H9 (cell line): ENCODE results near the gene BCL11B. TPM values are rescaled to one million over a fixed set of nuclear protein-coding genes. Genes with fewer than 3 reads are reported as not detected.

ENCODE experiments used
- DNase-seq: peaks from one replicate; pipeline ENCODE4 v3.0.0-alpha.2; 2017
- H2AFZ ChIP-seq: one replicate; pipeline ENCODE4 v1.6.1; 2013; ENCODE audit warnings: mild to moderate bottlenecking, low read length, control low read depth, moderate library complexity
- H2AK5ac ChIP-seq: 2 replicates; pipeline ENCODE4 v1.6.1; 2013; ENCODE audit warnings: low read length, control low read depth, mixed read lengths; ENCODE audit not compliant: insufficient read length
- H2BK120ac ChIP-seq: one replicate; pipeline ENCODE4 v1.6.1; 2013; ENCODE audit warnings: low read depth, mild to moderate bottlenecking, low read length, control low read depth, inconsistent platforms; ENCODE audit not compliant: poor library complexity, severe bottlenecking
- H2BK12ac ChIP-seq: 2 replicates; pipeline ENCODE4 v1.6.1; 2013; ENCODE audit warnings: low read length, control low read depth, mixed read lengths, low read depth; ENCODE audit not compliant: insufficient read length
- H2BK15ac ChIP-seq: 2 replicates; pipeline ENCODE4 v1.6.1; 2013; ENCODE audit warnings: low read depth, low read length, control low read depth
- H2BK20ac ChIP-seq: one replicate; pipeline ENCODE4 v1.6.1; 2013; ENCODE audit warnings: low read depth, mild to moderate bottlenecking, low read length, control low read depth, inconsistent platforms; ENCODE audit not compliant: poor library complexity, severe bottlenecking
- H2BK5ac ChIP-seq: 2 replicates; pipeline ENCODE4 v1.6.1; 2013; ENCODE audit warnings: low read length, control low read depth, mixed read lengths; ENCODE audit not compliant: insufficient read length
- H3K14ac ChIP-seq: 2 replicates; pipeline ENCODE4 v1.6.1; 2013; ENCODE audit warnings: low read length, control low read depth; ENCODE audit not compliant: insufficient read depth
- H3K18ac ChIP-seq: 2 replicates; pipeline ENCODE4 v1.6.1; 2013; ENCODE audit warnings: low read depth, mild to moderate bottlenecking, mixed read lengths, low read length, control low read depth; ENCODE audit not compliant: insufficient read length
- H3K23ac ChIP-seq: 2 replicates; pipeline ENCODE4 v1.6.1; 2013; ENCODE audit warnings: low read length, control low read depth, mixed read lengths, low read depth; ENCODE audit not compliant: insufficient read length
- H3K23me2 ChIP-seq: 2 replicates; pipeline ENCODE4 v1.6.1; 2013; ENCODE audit warnings: low read depth, mild to moderate bottlenecking, mixed read lengths, low read length, control low read depth; ENCODE audit not compliant: insufficient read length, poor library complexity, severe bottlenecking
- H3K27ac ChIP-seq: 2 replicates; pipeline ENCODE4 v1.5.1; 2013; ENCODE audit warnings: low read length, control low read depth, mixed read lengths, low read depth; ENCODE audit not compliant: insufficient read length
- H3K27me3 ChIP-seq: 2 replicates; pipeline ENCODE4 v1.6.1; 2013; ENCODE audit warnings: low read length, control low read depth, inconsistent platforms; ENCODE audit not compliant: insufficient read depth
- H3K4ac ChIP-seq: 2 replicates; pipeline ENCODE4 v1.6.1; 2013; ENCODE audit warnings: low read depth, mild to moderate bottlenecking, control low read depth, inconsistent platforms, low read length, moderate library complexity
- H3K4me1 ChIP-seq: 2 replicates; pipeline ENCODE4 v1.6.1; 2013; ENCODE audit warnings: low read length, control low read depth, inconsistent platforms; ENCODE audit not compliant: insufficient read depth
- H3K4me2 ChIP-seq: 2 replicates; pipeline ENCODE4 v1.6.1; 2013; ENCODE audit warnings: low read length, control low read depth, mixed read lengths; ENCODE audit not compliant: insufficient read length, insufficient read depth
- H3K56ac ChIP-seq: 2 replicates; pipeline ENCODE4 v1.6.1; 2013; ENCODE audit warnings: low read depth, mild to moderate bottlenecking, mixed read lengths, low read length, control low read depth; ENCODE audit not compliant: insufficient read length
- H3K79me1 ChIP-seq: 2 replicates; pipeline ENCODE4 v1.6.1; 2013; ENCODE audit warnings: low read depth, mild to moderate bottlenecking, moderate library complexity, low read length, control low read depth, inconsistent platforms; ENCODE audit not compliant: insufficient read depth, poor library complexity, severe bottlenecking
- H3K79me2 ChIP-seq: 2 replicates; pipeline ENCODE4 v1.6.1; 2013; ENCODE audit warnings: low read length, control low read depth, inconsistent platforms; ENCODE audit not compliant: insufficient read depth
- H3K9ac ChIP-seq: 2 replicates; pipeline ENCODE4 v1.6.1; 2013; ENCODE audit warnings: low read length, control low read depth, mixed read lengths; ENCODE audit not compliant: insufficient read length; ENCODE audit errors: extremely low read depth
- H3K9me3 ChIP-seq: one replicate; pipeline ENCODE4 v1.6.1; 2013; ENCODE audit warnings: low read depth, low read length, inconsistent platforms; ENCODE audit not compliant: control insufficient read depth
- H3T11ph ChIP-seq: one replicate; pipeline ENCODE4 v1.6.1; 2013; ENCODE audit warnings: mild to moderate bottlenecking, low read length, control low read depth, inconsistent platforms
- H4K20me1 ChIP-seq: one replicate; pipeline ENCODE4 v1.6.1; 2013; ENCODE audit not compliant: control insufficient read depth, insufficient read length, insufficient read depth
- H4K5ac ChIP-seq: 2 replicates; pipeline ENCODE4 v1.6.1; 2013; ENCODE audit warnings: low read depth, mild to moderate bottlenecking, mixed read lengths, low read length, control low read depth; ENCODE audit not compliant: insufficient read length
- H4K8ac ChIP-seq: replicated peaks from 2 replicates; pipeline ENCODE4 v1.6.1; 2013; ENCODE audit warnings: low read length, control low read depth, mixed read lengths, low read depth; ENCODE audit not compliant: insufficient read length
- H4K91ac ChIP-seq: 2 replicates; pipeline ENCODE4 v1.6.1; 2013; ENCODE audit warnings: low read depth, mild to moderate bottlenecking, moderate library complexity, mixed read lengths, low read length, control low read depth; ENCODE audit not compliant: insufficient read length
- H3K27ac Mint-ChIP-seq, 3 experiments: 2 replicates in 2 of 3; 3 replicates in 1 of 3; pipeline ENCODE4 v1.8.0; 2020 to 2021; ENCODE audit warnings: mixed read lengths in 3 of 3, mild to moderate bottlenecking in 1 of 3, moderate library complexity in 1 of 3
- H3K27me3 Mint-ChIP-seq: 2 replicates; pipeline ENCODE4 v1.8.0; 2021; ENCODE audit warnings: low read depth, mild to moderate bottlenecking, moderate library complexity, mixed read lengths
- H3K36me3 Mint-ChIP-seq, 3 experiments: 2 replicates in 2 of 3; 3 replicates in 1 of 3; pipeline ENCODE4 v1.8.0; 2020 to 2021; ENCODE audit warnings: low read depth in 3 of 3, mixed read lengths in 3 of 3; ENCODE audit not compliant: insufficient read depth in 1 of 3
- H3K4me1 Mint-ChIP-seq, 2 experiments: 2 replicates each; pipeline ENCODE4 v1.8.0; 2020; ENCODE audit warnings: mixed read lengths in 2 of 2
- H3K4me3 Mint-ChIP-seq, 2 experiments: 2 replicates in 1 of 2; 3 replicates in 1 of 2; pipeline ENCODE4 v1.8.0; 2020 to 2021; ENCODE audit warnings: mild to moderate bottlenecking in 2 of 2, mixed read lengths in 2 of 2, moderate library complexity in 1 of 2
- H3K9me3 Mint-ChIP-seq, 2 experiments: 2 replicates in 1 of 2; 3 replicates in 1 of 2; pipeline ENCODE4 v1.8.0; 2020; ENCODE audit warnings: mild to moderate bottlenecking in 2 of 2, mixed read lengths in 2 of 2, moderate library complexity in 1 of 2
- WGBS: extraction: QIAGEN DNeasy Blood & Tissue Kit; methylation state at CpG from one replicate; pipeline ENCODE4 v1.1.7; 2013; ENCODE audit warnings: missing lambda C conversion rate, low lambda C conversion rate, mixed read lengths; ENCODE audit not compliant: insufficient read length; ENCODE audit errors: extremely low coverage; 5-methylcytosine and 5-hydroxymethylcytosine counted together
- total RNA-seq: library from RNA; stranded (reverse); gene quantifications from 2 replicates; pipeline ENCODE4 v1.2.1, GENCODE V29; 2021
- TF ChIP-seq, protein P1 (sequence below): fragments of 200-600 bp; sonication (generic); conservative IDR thresholded peaks from 3 replicates; pipeline ENCODE4 v1.8.0; 2021; ENCODE audit warnings: antibody characterized with exemption, mild to moderate bottlenecking

The BCL11B gene
- total RNA-seq, 1 experiment from 2014 or later, result 4.9 TPM

DNA sequence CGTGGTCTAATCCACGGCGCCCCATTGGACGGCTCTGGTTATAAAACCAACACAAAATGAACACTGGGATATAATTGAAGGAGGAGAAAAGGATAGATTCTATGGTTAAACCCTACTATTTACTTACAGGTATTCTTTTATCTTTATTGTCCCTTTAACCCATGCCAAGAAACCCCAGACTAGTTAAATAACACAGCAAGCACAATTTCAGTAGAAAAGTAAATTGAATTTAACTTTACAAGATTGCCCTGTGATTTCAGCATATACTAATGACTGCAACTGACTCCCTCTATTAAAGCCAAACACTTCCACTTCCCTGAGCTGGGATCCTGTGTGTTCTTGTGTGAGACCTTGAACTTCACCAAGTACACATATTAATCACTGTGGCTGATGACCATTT, 45.3 kb downstream of the BCL11B start:
- H3K27me3 ChIP-seq, result no peaks in the 10 kb centered on the region
- no peak overlapping the region for H2BK12ac ChIP-seq
- Mint-ChIP-seq H3K27me3 (no peaks in the 10 kb centered on the region), H3K4me1 (peaks cover 19 to 25% of the 10 kb centered on the region in 2 experiments), H3K27ac (no peak overlapping the region), H3K36me3 (peaks cover 4 to 8% (median 5%) of the 10 kb centered on the region in 3 experiments; a peak in 5 of 7 replicates), H3K4me3 (no peak overlapping the region), H3K9me3 (no peaks in the 10 kb centered on the region)
- H3K23ac ChIP-seq, result no peak overlapping the region
- no peak overlapping the region for H3K18ac ChIP-seq
- H3K79me1 ChIP-seq, result peaks cover 4% of the 10 kb centered on the region
- no peak overlapping the region for H2AK5ac ChIP-seq
- no peak overlapping the region for H3K14ac ChIP-seq
- H3K4me1 ChIP-seq, result 0 out of 2 replicates have a peak, but pooled peaks cover 3% of the 10 kb centered on the region
- no peak overlapping the region for H3K4me2 ChIP-seq
- H3T11ph ChIP-seq, result no peak overlapping the region
- no peak overlapping the region for H3K56ac ChIP-seq
- WGBS, result no CpG with 5 or more reads among the region's 4 CpGs
- H3K4ac ChIP-seq, result no peak overlapping the region
- H2BK15ac ChIP-seq, result no peak overlapping the region
- no peak overlapping the region for H3K27ac ChIP-seq
- no peak overlapping the region for H2BK5ac ChIP-seq
- no peaks in the 10 kb centered on the region for H3K9me3 ChIP-seq
- H3K23me2 ChIP-seq, result peaks cover 3% of the 10 kb centered on the region
- H2BK20ac ChIP-seq, result no peak overlapping the region
- H2BK120ac ChIP-seq, result no peak overlapping the region
- H4K20me1 ChIP-seq, result no peaks in the 10 kb centered on the region
- no peak overlapping the region for H4K91ac ChIP-seq
- no peak for DNase-seq
- no peak overlapping the region for H3K9ac ChIP-seq
- H4K5ac ChIP-seq, result no peak overlapping the region
- no peak overlapping the region for H4K8ac ChIP-seq
- no peak overlapping the region for H2AFZ ChIP-seq
- H3K79me2 ChIP-seq, result no peaks in the 10 kb centered on the region; the same call in 1 of the 2 replicates
- TF ChIP-seq, protein P1, sequence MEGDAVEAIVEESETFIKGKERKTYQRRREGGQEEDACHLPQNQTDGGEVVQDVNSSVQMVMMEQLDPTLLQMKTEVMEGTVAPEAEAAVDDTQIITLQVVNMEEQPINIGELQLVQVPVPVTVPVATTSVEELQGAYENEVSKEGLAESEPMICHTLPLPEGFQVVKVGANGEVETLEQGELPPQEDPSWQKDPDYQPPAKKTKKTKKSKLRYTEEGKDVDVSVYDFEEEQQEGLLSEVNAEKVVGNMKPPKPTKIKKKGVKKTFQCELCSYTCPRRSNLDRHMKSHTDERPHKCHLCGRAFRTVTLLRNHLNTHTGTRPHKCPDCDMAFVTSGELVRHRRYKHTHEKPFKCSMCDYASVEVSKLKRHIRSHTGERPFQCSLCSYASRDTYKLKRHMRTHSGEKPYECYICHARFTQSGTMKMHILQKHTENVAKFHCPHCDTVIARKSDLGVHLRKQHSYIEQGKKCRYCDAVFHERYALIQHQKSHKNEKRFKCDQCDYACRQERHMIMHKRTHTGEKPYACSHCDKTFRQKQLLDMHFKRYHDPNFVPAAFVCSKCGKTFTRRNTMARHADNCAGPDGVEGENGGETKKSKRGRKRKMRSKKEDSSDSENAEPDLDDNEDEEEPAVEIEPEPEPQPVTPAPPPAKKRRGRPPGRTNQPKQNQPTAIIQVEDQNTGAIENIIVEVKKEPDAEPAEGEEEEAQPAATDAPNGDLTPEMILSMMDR, result no peak
